NCI-H2227 (cell line): ENCODE measurements around the gene VWF.
A peak's percentile ranks its signal among the peaks of the same experiment; 100 is the strongest.
"Not testable (repeated sequence)": the region's sequence is repeated elsewhere in the genome, so short reads cannot be mapped to it uniquely, and the experiment has no call there.

ENCODE experiments used
- DNase-seq: peaks from one replicate; lab custom pipeline; 2025; ENCODE audit not compliant: unreplicated experiment; lab: John Stamatoyannopoulos, UW

The VWF gene

GRCh38 chr12:6010631-6011350 lies 113.7 kb downstream of the VWF start:
- not testable (repeated sequence) for DNase-seq

DNA sequence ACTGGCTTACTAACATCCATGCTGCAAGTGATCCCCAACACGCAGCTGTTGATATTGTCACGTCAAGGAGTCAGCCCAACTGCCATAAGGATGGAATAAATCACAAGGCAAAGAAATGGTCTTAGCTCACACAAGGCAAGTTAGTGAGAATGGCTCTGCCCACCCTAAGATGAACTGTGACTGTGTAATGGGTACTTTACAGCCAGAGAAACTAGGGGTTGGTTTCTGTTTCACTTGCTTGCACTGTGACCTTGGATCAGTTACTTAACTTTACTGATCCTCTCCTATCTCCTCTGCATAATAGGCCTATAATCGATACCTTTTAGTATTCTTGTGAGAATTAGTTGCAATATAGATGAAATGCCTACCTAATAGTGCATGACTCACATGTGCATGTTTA lies 127.2 kb downstream of the VWF start:
- no peak for DNase-seq

GRCh38 chr12:5996459-5996858 lies 128.0 kb downstream of the VWF start:
- no peak for DNase-seq

DNA sequence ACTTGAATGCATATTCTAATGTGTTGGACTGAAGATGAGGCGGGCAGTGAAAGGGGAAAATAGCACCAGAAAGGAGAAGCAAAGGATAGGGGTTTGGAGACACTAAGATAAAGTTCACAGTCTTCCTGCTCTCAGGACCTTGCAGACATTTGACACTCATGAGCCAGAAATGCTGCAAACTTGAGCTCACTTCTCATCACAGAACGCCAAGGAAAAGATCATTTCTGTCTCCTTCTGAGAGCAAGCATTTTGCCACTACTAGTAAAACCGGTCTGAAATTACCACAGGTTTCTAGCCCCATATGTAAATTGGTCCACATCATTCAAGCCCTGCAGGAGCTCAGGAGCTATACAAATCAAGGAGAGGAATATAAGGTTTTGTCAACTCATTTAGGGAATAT lies 134.8 kb downstream of the VWF start:
- DNase-seq, result no peak

- peak; percentile 56 for DNase-seq
These were observed 135.8 kb downstream of the VWF start for GRCh38 chr12:5988659-5989116.

- DNase-seq, result no peak
These were observed 136.4 kb downstream of the VWF start for GRCh38 chr12:5988088-5988487.

DNA sequence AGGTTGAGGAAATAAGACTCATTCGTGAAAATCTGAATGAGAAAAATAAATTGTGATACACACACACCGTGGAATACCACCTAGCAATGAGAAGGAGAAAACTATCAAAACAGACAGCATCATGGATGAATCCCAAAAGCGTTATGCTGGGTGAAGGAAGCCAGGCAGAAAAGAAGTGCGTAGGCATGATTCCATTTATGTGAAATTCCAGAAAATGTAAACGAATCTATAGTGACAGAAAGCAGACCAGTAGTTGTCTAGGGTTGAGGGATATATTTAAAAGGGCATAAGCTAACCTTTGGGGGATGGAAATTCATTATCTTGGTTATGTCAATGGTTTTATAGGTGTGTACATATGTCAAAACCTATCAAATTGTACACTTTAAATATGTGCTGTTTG lies 136.9 kb downstream of the VWF start:
- no peak for DNase-seq

- DNase-seq, result no peak
These were observed 139.0 kb downstream of the VWF start for GRCh38 chr12:5985471-5985870.

- no peak for DNase-seq
These were observed 139.6 kb downstream of the VWF start for GRCh38 chr12:5984873-5985272.

DNA sequence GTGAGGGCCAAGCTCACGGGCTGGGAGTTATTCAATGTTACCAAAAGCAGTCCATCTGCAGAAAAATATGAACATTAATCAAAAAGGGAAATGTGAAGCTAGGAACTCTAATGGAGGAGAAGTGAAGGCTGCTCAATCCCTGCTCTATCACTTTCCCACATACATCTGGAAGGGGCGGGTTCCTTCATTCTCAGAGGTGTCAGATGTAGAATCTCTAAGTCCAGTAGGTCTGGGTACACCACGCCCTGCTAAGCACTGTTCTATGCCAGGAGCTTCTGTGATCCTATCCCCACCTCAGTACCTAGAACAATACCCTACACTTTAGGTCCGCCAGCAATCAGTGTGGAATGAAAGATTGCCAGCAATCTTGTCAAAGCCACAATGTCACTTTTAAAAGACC lies 142.4 kb downstream of the VWF start:
- DNase-seq, result no peak

- no peak for DNase-seq
These were observed 146.9 kb downstream of the VWF start for GRCh38 chr12:5977556-5977955.

GRCh38 chr12:5976711-5977110 lies 147.8 kb downstream of the VWF start:
- no peak for DNase-seq

DNA sequence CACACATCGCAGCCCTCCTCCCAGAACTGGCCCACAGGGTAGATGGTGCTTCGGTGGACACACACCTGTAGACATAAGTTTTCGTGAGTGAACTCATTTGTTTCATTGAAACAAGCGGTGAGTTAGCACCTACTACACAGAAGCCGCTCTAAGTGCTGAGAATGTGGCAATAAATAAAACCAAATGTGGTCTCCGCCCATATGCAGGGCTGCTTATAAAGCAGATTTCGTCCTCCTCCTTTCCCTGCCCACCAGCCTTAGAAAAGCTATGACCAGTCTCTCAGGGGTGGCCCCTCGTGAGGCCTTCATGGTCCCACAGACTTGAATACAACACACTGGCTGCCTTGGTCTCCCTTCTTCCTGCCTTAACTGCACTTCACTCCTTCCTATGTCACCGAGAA lies 148.3 kb downstream of the VWF start:
- no peak for DNase-seq

DNA sequence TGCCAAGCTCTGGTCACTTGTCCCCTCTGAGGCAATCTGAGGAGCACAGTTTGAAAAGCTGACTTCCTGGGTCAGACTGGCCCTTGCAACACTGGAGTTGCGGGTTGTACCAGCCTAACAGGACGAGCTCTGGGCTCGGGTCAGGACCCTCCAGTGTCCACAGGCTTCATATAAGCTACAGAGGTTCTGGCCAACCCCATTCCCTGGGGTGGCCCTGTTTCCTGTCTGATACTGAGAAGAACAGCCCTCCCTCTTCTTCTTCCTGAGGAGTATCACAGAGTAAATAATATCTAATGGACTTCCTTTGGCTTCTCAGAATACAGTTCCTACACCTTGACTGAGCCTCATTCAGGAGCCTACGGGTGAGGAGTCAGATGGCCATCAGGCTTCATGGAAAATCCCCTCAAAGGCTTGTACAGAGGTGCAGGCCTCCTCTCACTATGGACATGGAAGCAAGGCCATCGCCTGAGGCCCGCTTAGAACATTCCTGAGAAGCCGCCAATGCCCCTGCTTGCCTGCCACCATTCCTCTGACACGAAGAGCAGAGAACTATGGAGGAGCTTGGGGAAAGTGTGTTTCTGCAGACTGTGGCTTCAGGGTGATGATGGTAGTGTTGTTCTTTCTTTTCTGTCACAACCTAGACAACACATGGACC lies 150.9 kb downstream of the VWF start:
- no peak for DNase-seq

DNA sequence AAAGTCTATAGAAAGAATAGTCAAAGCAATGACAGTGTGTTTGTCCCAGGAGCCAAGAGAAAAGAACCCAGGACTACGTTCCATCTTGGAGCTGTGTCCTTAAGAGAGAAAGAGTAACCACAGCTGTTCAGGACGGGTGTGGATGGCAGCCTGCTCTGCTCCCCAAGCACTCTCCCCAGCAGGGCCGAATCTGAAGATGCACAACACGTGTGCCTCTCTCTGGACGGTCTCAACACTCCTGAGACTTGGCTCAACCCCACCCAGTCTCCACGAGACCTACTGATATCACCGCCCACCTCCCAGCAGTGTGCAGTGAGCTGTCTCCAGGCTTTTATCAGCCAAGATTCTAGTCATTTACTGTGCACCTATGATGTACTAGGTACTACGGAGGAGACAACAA lies 152.1 kb downstream of the VWF start:
- DNase-seq, result no peak

DNA sequence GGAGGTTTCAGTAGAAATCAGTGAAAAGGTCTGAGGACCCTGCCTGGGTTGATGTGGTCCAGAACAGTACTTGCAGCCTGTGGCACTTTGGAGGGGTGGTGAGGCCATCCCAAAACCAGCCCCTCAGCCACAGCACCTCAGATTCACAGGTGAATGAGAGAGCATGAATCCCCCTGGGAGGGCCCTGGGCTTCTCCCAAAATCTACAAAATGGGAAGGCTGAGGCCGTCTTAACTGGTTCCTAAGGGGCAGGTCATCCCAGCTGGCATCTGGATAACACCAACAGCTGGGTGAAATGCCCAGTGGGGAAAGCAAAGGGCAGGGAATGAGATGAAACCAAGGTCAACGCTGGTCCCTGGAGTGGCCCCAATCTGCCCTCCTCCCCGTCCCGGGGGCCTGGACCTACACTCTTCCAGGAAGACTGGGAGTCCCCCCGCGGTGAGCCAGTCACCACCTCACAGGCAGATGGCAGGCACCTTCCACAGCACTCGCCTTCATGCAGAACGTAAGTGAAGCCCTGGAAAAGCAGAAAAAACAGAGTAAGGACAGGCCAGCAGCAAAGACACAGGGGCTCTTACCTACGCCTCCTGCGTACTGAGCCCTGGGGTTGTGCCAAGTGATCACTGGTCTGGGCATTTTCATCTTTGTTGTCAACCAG lies 153.1 kb downstream of the VWF start:
- no peak for DNase-seq

- DNase-seq, result no peak
These were observed 154.3 kb downstream of the VWF start for GRCh38 chr12:5969974-5970690.

DNA sequence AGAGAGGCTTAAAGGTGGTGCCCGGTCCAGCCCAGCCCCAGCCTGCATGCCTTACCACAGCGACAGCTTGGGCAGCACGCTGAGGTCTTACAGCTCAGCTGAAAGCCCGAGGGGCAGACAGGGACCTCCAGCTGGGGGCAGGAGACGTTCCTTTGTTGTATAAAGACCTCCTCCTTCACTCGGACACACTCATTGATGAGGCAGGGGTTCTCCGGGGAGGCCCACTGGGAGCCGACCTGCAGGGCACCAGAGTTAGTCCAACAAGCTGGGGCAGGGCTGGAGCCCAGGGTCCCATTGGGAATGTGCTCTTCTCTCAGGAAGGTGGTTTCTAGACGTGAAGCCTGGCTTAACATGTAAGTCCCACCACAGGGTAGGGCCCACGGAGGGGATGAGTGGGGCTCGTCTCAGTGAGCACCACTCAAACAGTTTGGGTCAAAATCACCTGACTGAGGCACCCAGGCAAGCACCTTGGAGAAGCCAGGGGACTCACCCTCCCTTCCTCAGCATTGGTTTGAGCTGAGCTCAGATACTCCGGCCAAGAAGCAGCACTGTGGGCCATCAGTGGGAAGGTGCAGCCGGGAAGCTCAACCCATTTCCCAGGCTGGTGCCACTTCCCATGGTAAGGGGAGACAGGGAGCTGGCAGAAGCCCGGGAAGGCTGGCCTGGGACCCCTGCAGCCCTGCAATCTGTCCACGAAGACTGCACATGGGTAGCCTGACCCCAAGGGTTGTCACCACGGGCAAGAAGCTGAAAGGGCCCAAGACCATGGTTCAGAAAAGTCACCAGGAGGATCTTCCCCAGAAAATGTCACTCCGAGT lies 155.1 kb downstream of the VWF start:
- no peak for DNase-seq

DNA sequence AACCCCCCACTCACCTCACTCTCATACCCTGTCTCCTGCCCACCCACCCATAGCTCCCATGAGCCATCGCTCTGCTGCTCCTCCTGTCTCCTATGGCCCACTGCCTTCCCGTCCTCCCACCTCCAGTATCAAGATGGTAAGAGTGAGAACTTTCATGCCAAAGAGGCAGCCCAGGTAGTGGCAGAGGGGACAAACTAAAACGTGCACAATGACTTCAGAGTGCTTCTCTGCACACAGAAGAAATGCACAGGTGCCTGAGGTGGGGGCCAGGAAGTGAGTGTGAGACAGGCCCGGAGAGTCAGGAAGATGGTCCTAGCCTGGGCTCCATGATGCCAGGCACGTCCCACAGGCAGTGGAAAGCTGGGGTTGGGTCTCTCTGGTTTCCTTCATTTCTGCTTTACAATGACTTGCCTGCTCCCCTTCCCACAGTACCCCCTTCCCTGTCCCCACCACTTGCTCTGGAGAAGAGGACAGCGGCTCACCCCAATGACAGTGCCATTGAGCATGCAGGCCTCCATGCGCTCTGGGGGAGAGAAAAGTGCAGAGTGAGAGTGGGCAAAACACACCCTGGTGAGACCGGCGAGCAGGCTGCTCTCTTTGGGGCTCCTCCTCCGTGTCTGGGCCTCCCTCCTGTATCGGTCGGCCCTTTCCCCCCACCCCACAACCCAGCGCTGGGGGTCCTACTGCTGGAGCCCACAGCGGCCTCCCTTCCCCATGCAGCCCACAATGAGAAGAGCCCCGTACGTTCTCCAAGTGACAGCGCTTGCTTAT lies 156.6 kb downstream of the VWF start:
- no peak for DNase-seq

GRCh38 chr12:5966486-5967095 lies 157.9 kb downstream of the VWF start:
- DNase-seq, result no peak
